GM18951 (cell line): ENCODE results near the gene HRH2.
"Not testable (repeated sequence)": the region's sequence is repeated elsewhere in the genome, so short reads cannot be mapped to it uniquely, and the experiment has no call there.

Source experiments
- POLR2A ChIP-seq: IDR thresholded peaks from 4 replicates; pipeline ENCODE4 v1.6.1; 2011; ENCODE audit warnings: mild to moderate bottlenecking; ENCODE audit not compliant: insufficient read length, insufficient read depth; ENCODE audit errors: extremely low read depth
- in situ Hi-C: fragments of 300-500 bp; cut with MboI; formaldehyde crosslinking; loops from one replicate; pipeline ENCODE4 v1.12.0; 2022; ENCODE audit warnings: low sequenced_read_pairs, mixed read lengths, inconsistent platforms; ENCODE audit not compliant: unreplicated experiment

Gene HRH2

DNA sequence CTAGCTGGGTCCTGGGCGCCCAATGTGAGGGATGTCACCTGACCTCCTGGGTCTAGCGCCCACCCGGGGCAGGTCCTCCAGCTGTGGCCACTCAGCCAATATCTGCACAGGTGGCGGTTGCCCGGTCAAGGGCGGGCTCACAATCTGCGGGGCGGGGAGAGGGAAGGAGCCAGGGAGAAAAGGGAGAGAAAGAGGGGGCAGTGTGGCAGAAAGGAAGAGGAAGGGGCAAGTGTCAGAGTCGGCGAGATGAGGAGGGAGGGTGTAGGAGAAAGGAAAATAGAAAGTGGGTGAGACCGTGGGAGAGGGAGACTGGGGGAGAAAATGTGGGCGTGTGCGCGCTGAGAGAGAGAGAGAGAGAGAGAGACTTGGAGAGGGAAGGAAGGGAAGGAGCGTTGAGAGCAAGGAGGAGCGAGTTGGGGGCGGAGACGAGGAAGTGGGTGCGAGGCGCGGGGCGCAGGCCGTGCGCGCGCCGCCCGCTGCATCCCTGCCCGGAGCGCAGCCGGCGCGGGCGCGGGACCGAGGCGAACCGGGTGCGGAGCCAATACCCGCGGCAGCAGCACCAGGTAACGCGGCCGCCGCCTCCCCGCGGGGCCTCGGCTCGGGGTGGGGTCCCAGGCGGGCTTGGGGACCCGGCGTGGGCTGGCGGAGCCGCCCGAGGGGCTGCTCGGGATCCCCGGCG is at the start of gene HRH2:
Gene HRH2, plus strand, starts transcription at position 479 of the 679 bp plus-strand sequence. CDS start 25,163 bp downstream, outside the sequence.
- TF ChIP-seq POLR2A: no peak
- in situ Hi-C loops: no loop called here

- TF ChIP-seq POLR2A: no peak
Observed at GRCh38 chr5:175609526-175609925, 48.3 kb upstream of the HRH2 start.

DNA sequence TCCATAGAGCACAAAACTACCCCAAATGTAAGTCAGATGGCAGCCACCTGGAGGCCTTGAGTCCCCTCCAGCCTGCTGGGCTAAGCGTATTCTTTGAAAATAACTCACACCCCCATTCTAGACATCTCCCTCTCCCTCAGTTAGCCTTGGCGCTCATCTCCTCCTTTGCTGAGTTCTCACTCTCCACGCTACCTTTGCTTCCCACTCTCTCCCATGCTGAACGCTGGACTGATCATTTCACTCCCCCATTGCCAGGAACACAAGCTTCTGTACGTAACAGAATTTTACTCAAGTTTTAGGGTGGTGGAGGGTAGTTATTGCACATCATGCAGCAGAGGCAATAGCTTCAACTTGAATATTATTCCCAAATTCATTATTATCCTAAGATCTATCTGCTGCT is 47.5 kb upstream of the HRH2 start:
- in situ Hi-C loops: no loop called here
- TF ChIP-seq POLR2A: no peak

More at GRCh38 chr5:175609526-175609925, 48.3 kb upstream of the HRH2 start:
- in situ Hi-C loops: no loop called here

DNA sequence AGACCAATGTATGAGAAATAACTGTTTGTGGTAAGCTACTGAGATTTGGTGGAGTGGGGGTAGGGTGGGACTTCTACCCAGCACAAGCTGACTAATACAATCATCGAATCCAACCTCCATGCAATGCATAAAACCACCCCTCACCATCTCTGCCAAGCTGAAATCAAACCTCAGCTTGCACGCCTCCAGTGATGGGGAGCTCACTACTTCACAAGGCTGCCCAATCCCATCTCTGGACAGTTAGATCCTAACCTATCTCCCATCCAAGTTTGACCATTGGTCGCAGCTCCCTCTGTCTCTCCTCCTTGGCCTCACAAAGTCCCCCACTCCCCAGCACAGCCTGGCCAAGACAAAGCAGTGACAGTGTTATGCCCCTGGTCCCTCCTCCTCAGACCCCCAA is 47.0 kb upstream of the HRH2 start:
- in situ Hi-C loops: no loop called here
- no peak for TF ChIP-seq POLR2A

DNA sequence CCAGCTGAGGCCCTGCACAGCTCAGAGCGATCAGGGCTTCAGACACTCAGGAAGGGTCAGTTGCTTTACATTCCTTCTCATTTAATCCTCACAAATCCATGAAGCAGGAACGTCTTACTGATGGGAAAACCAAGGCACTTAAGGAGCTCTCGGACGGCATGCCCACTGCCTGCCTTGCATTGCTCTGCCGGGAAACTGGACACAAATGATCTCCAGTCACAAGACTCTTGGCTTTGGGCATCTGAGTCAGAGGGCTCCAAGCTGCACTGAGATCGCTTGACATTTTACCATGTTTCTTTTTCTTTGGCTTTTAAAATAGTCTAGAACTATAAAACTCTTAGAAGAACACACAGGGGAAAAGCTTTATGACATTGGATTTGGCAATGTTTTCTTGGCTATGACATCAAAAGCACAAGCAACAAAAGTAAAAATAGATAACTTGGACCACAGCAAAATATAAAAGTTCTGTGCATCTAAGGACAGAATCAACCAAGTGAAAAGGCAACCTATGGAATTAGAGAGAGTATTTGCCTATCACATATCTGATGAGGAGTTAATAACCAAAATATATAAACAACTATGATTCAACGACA is 43.6 kb upstream of the HRH2 start:
- in situ Hi-C loops: no loop called here

DNA sequence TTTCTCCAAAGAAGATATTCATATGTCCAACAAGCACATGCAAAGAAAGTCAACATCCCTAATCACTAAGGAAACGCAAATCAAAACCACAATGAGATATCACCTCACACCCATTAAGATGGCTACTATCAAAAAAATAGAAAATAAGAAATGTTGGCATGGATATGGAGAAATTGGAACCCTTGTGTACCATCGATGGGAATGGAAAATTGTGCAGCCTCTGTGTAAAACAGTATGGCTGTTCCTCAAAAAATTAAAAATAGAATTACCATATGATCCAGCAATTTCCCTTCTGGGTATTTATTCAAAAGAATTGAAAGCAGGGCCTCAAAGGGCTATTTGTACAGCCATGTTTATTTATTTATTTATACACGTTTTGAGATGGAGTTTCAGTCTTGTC is 43.0 kb upstream of the HRH2 start:
- in situ Hi-C loops: no loop called here
- no peak for TF ChIP-seq POLR2A

More for the DNA sequence above, 43.6 kb upstream of the HRH2 start:
- TF ChIP-seq POLR2A: no peak

- TF ChIP-seq POLR2A: no peak
- in situ Hi-C loops: no loop called here
Observed at GRCh38 chr5:175616083-175616482, 41.8 kb upstream of the HRH2 start.

- in situ Hi-C loops: not testable (repeated sequence)
Observed at GRCh38 chr5:175616527-175616926, 41.3 kb upstream of the HRH2 start.

DNA sequence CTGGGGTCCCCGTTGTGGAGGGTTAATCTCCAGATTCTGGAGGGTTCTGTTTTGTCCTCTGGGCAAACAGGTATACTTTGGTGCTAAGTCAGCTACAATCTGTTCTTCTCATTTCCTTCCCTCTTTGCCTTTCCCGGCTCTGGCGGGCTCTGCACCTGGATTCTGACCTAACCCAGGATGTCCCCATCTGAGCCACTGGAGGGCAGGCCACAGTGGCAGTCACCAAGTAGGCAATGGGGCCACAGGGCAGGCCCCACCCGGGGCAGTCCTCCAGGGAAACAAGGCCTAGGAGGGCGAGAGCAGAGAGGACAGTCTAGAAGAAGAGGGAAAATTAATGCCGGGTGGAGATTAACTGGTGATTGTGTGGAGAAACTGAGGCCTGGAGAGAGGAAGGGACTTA is 40.4 kb upstream of the HRH2 start:
- in situ Hi-C loops: no loop called here

DNA sequence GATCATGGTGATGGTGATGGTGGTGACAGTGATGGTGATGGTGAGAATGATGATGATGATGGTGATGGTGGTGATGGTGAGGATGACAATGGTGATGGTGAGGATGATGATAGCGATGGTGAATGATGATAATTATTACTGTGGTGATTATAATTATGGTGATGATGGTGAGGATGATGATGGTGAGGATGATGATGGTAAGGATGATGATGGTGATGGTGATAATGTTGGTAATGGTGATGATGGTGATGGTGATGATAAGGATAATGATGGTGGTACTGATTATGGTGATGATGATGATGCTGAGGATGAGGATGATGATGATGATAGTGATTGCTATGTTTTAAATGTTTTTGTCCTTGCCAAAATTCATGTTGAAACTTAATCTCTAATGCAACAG is 37.3 kb upstream of the HRH2 start:
- no peak for TF ChIP-seq POLR2A
- in situ Hi-C loops: no loop called here

More for the DNA sequence above, 40.4 kb upstream of the HRH2 start:
- no peak for TF ChIP-seq POLR2A

- in situ Hi-C loops: no loop called here
- no peak for TF ChIP-seq POLR2A
Observed at GRCh38 chr5:175621971-175622370, 35.9 kb upstream of the HRH2 start.

DNA sequence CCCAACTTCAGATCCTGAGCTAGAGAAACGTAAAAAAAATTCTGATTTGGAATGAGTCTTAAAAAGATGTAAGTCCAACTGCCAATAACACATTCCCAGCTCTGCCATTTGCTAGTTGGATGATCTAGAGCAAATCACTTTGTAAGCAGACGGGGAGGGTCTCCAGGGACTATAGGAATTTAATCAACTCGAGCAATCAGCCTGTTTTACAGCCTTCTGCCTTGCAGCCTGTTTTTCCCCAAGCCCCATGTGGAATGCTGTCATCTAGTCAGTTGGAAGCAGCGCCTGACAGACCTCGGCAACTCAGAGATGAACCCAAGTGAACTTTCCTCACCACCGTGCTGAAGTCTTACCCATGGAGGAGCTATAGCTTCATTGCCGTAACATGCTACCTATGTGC is 34.8 kb upstream of the HRH2 start:
- in situ Hi-C loops: no loop called here
- no peak for TF ChIP-seq POLR2A

DNA sequence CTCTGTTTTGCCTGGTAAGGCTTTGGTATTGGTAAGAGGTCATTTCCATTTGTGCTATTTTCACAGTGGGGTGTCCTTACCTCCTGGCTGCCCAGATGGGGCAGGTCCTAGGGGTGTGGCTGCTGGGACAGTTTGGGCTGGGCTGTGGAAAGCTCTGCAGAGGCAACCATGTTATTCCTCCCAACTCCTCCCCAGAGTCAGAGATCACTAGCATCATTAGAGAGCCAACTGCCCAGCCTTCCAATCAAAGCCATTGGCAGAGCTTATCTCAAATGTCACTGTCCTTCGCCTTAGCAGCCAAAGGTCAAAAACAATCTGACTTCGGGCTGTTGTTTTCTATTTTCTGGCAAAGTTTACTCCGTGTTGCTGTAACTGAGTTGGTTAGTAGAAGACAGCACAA is 33.6 kb upstream of the HRH2 start:
- TF ChIP-seq POLR2A: no peak
- in situ Hi-C loops: no loop called here

DNA sequence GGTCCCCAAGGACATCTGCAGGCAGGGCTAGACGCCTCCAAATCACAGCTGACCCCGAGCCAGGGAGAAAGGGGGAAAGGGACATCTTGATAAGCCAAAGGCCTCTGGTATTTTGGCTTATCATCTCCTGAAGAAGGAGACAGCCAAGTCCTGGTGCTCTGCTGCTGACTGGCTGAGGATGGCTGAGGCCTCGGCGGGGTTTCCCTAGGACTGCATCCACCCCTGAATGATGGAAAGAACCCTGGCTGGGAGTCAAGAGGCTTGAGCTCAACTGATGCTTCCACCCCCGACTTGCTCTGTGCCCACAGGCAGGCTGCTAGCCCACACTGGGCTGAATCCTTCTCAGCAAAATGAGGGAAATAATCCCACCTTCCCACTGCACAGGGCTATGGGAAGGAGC is 30.9 kb upstream of the HRH2 start:
- in situ Hi-C loops: no loop called here

DNA sequence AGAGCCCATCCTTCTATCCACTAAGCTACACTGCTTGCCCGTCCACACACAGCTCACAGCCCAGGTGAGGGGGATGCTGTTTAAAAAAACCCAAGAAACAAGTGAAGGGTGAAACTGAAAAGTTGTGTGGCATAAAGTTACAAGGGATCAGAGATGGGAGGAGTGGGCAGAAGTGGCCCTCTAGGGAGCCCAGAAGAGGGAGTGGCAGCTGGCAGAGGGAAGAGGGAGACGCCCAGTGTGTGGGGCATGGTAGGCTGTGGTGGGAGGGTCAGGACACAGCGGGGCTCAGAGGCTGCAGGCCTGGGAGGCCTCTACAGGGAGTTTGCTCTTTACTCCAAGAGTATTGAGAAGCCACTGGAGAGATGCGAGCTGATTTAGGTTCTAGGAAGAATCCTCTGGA is 30.1 kb upstream of the HRH2 start:
- in situ Hi-C loops: no loop called here
- TF ChIP-seq POLR2A: no peak

More for the DNA sequence above, 30.9 kb upstream of the HRH2 start:
- no peak for TF ChIP-seq POLR2A

- no peak for TF ChIP-seq POLR2A
- in situ Hi-C loops: no loop called here
Observed at GRCh38 chr5:175628668-175629067, 29.2 kb upstream of the HRH2 start.
